Measurements from ENCODE around the gene GDF9.

DNA sequence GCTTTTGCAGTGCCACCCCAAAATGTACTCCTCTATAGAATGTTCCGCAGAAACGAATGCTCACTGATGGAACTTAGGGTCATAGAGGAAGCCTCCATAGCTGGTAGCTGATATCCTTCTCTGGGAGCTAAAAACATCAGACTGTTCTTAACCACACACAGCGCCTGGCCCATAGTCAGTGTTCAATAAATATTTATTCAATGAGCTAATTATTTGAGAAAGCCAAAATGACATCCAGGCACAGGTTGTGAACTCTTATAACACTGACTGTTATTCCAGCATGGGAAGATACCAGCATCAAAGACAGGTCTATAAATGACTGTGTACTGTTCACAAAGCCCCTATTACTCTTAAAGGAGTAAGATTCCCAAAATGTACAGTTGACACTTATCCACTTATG is 12.9 kb downstream of the GDF9 start:
- TF ChIP-seq CTCF (IDR thresholded peaks at IDR 0.05): no peak
- TF ChIP-seq POLR2A (IDR thresholded peaks at IDR 0.05): no peak

Data from upper lobe of left lung (tissue), 4 donors.